ENCODE data around the gene IMP4.

DNA sequence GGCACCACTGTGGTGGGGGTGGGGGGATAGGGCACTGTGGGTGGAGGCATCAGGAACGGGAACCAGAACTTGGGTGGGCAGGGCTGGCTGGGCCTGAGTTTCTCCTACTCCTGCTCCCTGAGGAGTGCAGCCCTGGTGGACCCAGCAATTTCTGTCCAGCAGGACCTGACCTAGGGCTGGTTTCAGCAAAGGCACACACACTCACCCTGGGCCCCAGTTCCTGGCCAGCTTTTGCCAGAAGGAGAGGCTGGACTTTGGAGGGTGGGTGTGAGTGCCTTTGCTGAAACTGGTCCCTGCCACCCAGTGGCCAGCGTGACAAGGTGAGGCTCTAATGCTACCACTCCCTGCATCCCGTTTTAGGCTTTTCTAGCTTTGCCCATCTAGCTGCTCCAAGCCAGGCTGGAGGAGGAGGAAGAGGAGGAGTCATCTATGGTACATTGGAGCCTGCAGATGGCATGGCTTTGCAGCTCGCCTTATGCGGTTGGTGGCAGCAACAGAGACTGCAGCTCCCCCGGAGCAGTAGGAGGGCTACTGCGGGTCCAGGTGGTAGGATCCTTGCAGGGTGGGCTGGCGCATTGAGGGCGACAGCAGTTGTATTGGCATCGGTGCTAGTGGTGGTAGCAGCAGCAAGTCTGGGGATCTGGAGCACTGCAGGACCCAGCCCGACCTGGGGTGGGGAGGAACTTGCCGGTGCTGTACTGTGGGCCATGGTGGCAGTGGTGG, 40.4 kb upstream of the IMP4 start:
- TF ChIP-seq GABPA (IDR thresholded peaks at IDR 0.05; ENCODE audit: low read depth) (no peak), RFX5 (IDR thresholded peaks at IDR 0.05; ENCODE audit: low read depth, low read length) (no peak), RBBP5 (conservative IDR thresholded peaks at IDR 0.05) (no peak)
- TF ChIP-seq, protein P1, sequence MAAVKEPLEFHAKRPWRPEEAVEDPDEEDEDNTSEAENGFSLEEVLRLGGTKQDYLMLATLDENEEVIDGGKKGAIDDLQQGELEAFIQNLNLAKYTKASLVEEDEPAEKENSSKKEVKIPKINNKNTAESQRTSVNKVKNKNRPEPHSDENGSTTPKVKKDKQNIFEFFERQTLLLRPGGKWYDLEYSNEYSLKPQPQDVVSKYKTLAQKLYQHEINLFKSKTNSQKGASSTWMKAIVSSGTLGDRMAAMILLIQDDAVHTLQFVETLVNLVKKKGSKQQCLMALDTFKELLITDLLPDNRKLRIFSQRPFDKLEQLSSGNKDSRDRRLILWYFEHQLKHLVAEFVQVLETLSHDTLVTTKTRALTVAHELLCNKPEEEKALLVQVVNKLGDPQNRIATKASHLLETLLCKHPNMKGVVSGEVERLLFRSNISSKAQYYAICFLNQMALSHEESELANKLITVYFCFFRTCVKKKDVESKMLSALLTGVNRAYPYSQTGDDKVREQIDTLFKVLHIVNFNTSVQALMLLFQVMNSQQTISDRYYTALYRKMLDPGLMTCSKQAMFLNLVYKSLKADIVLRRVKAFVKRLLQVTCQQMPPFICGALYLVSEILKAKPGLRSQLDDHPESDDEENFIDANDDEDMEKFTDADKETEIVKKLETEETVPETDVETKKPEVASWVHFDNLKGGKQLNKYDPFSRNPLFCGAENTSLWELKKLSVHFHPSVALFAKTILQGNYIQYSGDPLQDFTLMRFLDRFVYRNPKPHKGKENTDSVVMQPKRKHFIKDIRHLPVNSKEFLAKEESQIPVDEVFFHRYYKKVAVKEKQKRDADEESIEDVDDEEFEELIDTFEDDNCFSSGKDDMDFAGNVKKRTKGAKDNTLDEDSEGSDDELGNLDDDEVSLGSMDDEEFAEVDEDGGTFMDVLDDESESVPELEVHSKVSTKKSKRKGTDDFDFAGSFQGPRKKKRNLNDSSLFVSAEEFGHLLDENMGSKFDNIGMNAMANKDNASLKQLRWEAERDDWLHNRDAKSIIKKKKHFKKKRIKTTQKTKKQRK (IDR thresholded peaks at IDR 0.05; ENCODE audit: low read depth, low read length) = no peak
- TF ChIP-seq, protein P2, sequence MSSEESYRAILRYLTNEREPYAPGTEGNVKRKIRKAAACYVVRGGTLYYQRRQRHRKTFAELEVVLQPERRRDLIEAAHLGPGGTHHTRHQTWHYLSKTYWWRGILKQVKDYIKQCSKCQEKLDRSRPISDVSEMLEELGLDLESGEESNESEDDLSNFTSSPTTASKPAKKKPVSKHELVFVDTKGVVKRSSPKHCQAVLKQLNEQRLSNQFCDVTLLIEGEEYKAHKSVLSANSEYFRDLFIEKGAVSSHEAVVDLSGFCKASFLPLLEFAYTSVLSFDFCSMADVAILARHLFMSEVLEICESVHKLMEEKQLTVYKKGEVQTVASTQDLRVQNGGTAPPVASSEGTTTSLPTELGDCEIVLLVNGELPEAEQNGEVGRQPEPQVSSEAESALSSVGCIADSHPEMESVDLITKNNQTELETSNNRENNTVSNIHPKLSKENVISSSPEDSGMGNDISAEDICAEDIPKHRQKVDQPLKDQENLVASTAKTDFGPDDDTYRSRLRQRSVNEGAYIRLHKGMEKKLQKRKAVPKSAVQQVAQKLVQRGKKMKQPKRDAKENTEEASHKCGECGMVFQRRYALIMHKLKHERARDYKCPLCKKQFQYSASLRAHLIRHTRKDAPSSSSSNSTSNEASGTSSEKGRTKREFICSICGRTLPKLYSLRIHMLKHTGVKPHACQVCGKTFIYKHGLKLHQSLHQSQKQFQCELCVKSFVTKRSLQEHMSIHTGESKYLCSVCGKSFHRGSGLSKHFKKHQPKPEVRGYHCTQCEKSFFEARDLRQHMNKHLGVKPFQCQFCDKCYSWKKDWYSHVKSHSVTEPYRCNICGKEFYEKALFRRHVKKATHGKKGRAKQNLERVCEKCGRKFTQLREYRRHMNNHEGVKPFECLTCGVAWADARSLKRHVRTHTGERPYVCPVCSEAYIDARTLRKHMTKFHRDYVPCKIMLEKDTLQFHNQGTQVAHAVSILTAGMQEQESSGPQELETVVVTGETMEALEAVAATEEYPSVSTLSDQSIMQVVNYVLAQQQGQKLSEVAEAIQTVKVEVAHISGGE (CRISPR knock-in tag; IDR thresholded peaks at IDR 0.05) = no peak

Measured in GM12878 (cell line).